Stromal cell of bone marrow (primary cell): ENCODE data around the gene PCYT1B.

Source experiments
- DNase-seq: peaks from one replicate; pipeline ENCODE4 v3.0.0-alpha.2; 2012; ENCODE audit warnings: low read depth

Gene PCYT1B

GRCh38 chrX:24525455-24525854, 121.7 kb downstream of the PCYT1B start:
- DNase-seq = no peak

GRCh38 chrX:24520472-24520871, 126.7 kb downstream of the PCYT1B start:
- no peak for DNase-seq

- DNase-seq = no peak
Measured at GRCh38 chrX:24515447-24515846, 131.7 kb downstream of the PCYT1B start.

GRCh38 chrX:24513416-24513815, 133.7 kb downstream of the PCYT1B start:
- no peak for DNase-seq

GRCh38 chrX:24508375-24508774, 138.8 kb downstream of the PCYT1B start:
- no peak for DNase-seq
